ENCODE data around the gene FRMD1.

DNA sequence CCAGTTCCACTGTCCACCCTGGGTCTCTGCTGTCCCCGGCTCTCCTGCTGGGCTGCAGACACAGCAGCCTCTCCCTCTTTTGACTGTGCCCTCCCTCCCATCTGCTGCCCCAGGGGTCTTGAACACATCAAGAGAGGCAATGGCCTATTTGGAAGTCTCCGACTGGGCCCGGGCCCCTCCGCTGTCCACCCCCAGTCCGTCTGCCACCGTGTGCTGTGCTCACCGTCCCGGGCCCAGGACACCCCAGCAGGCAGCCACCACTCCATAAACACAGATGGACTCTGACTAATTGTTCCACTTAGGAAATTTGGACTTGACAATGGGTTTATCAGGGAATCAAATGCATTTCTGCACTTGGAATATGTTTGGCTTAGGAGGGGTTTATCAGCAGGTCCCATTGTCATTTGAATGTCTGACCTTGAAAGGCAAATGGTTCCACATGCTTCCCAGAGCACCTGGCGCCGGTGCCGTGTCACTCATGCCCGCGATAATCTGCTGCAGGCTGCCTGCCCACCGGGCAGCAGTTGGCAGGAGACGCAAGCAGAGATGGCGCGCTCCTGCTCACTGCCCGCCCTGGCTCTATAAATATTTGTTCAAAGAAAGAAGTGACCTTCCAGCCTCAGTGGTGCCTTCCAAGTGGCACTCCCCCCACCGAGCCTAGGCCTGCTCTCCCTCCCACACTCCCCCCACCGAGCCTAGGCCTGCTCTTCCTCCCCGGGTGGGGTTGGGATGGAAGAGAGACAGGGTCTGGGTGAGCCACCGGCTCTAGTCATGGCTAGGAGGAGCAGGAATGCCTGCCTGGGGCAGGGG lies 18.8 kb upstream of the FRMD1 start:
- no peak for TF ChIP-seq POLR2A (IDR thresholded peaks at IDR 0.05)
- TF ChIP-seq, protein P1, sequence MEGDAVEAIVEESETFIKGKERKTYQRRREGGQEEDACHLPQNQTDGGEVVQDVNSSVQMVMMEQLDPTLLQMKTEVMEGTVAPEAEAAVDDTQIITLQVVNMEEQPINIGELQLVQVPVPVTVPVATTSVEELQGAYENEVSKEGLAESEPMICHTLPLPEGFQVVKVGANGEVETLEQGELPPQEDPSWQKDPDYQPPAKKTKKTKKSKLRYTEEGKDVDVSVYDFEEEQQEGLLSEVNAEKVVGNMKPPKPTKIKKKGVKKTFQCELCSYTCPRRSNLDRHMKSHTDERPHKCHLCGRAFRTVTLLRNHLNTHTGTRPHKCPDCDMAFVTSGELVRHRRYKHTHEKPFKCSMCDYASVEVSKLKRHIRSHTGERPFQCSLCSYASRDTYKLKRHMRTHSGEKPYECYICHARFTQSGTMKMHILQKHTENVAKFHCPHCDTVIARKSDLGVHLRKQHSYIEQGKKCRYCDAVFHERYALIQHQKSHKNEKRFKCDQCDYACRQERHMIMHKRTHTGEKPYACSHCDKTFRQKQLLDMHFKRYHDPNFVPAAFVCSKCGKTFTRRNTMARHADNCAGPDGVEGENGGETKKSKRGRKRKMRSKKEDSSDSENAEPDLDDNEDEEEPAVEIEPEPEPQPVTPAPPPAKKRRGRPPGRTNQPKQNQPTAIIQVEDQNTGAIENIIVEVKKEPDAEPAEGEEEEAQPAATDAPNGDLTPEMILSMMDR (IDR thresholded peaks at IDR 0.05): no peak
